Activated CD4-positive, alpha-beta T cell treated with anti-CD3 and anti-CD28 coated beads for 1 hour (primary cell): ENCODE results near the gene NEURL2.
"Not testable (repeated sequence)": the region's sequence is repeated elsewhere in the genome, so short reads cannot be mapped to it uniquely, and the experiment has no call there.

ENCODE experiments used
- DNase-seq: peaks from one replicate; pipeline ENCODE4 v3.0.0-alpha.2; 2020

The NEURL2 gene

DNA sequence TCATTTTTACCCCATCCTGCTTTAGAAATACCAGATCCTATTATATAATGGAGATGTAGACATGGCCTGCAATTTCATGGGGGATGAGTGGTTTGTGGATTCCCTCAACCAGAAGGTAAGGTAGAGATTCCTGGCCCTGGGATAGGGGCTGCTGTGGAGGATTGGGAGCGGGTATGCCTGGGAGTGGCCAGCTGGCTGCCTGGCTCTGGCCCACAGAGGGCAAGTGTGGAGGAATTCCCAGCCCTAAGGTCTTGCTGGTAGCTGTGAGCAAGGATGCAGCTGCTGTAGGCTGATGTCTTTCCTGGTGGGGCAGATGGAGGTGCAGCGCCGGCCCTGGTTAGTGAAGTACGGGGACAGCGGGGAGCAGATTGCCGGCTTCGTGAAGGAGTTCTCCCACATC lies 6.7 kb upstream of the NEURL2 start:
- DNase-seq = no peak

DNA sequence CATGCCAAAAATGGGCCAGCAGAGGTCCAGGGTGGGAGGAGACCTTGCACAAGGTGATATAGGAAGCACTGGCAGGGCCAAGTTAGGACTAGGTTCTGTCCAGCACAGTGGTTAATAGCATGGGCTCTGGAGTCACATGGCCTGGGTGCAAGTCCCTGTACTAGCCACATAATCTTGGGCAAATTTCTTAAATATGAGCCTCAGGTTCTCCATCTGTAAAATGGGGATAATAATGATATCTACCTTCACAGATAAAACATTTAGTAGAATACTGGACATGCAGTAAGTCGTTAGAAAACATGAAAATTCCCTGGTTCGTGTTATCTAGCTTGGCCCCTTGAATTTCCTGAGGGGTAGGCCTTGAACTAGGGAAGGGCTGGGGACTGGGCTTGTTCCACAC lies 6.3 kb upstream of the NEURL2 start:
- no peak for DNase-seq

DNA sequence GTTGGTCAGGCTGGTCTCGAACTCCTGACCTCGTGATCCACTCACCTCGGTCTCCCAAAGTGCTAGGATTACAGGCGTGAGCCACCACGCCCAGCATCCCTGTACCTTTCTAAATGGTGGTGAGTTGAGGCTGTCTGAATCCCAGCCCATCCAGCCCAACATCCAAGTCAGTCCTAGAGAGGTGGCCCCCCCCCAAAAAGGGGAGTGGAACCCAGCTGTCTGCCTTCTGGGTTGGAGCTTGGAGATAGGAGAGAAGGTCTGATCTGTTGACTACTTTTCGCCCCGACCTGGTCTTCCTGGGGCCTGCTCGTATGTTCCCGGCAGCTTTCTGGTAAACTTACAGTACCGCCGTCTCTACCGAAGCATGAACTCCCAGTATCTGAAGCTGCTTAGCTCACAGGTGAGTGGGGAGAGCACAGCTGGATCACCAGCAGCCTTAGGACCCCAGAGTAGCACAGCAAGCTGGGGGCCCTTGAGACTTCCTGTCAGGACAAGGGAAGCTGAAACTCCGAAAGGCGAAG lies 5.7 kb upstream of the NEURL2 start:
- DNase-seq = no peak

GRCh38 chr20:45894797-45895196 lies 3.8 kb upstream of the NEURL2 start:
- no peak for DNase-seq

- DNase-seq = no peak
Observed at GRCh38 chr20:45893831-45894230, 2.8 kb upstream of the NEURL2 start.

DNA sequence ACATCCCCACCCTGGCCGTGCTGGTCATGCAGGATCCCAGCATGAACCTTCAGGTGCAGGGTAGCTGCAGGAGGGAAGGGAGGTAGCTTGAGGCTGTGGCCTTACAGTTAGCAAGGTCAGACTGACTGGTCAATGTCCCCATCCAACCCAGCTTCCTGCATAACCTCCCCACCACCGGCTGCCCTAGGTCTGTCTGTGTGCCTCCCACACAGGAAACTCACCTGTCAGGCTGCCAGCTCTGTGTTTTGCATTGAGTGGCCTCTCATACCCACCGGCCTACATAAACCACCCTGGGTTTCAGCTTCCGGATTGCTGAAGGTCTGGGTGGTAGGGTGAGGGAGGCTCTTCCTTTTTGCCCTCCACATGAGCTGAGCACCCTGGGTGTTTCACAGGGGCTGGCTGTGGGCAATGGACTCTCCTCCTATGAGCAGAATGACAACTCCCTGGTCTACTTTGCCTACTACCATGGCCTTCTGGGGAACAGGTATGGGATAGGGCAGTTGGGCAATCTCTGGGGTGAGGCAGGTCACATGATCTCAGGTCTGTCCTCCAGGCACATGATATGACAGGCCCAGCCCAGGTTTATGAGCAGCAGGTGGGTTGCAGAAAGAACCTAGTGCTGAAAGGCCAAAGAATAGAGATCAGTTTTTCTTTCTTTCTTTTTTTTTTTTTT lies 2.0 kb upstream of the NEURL2 start:
- no peak for DNase-seq

DNA sequence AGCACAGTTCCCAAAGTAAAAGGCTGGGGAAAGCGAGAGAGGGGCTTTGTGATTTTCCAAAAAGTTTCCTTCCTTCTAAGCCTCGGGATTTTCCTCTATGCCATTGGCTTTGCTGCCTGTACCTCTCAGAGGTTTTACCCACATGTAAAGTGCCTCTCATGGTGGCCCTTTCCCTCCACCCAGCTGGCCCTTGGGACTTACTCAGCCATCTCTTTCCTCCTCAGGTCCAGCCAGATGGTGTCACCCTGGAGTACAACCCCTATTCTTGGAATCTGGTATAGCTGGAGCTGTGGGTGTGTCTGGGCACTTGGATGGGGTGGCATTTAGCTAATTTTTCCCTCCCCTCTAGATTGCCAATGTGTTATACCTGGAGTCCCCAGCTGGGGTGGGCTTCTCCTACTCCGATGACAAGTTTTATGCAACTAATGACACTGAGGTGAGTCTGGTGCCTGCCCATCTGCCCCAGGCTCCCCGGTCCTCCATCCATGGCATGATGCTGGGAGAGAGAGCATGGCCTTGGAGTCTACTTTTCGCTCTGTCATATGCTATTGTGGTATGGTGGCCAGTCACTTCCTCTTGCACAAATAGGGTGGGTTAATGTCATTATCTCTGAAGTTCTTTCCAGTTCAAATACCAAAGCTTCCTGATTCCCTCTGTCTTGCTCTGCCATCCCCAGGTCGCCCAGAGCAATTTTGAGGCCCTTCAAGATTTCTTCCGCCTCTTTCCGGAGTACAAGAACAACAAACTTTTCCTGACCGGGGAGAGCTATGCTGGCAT lies 1.2 kb upstream of the NEURL2 start:
- no peak for DNase-seq

GRCh38 chr20:45890077-45890984 lies 677 bp downstream of the NEURL2 start:
- peak; percentile 23 for DNase-seq

- DNase-seq = no peak
Observed at GRCh38 chr20:45888681-45889080, 2.3 kb downstream of the NEURL2 start.

GRCh38 chr20:45887346-45887715 lies 3.7 kb downstream of the NEURL2 start, which contains the start of gene SPATA25:
TSS of gene SPATA25 (minus strand) at chr20:45887622. CDS start at chr20:45887590, 32 bp downstream.
- no peak for DNase-seq

GRCh38 chr20:45886590-45887345 lies 4.2 kb downstream of the NEURL2 start:
- DNase-seq = no peak

GRCh38 chr20:45883100-45883469 lies 7.9 kb downstream of the NEURL2 start:
- no peak for DNase-seq

GRCh38 chr20:45882469-45883099 lies 8.4 kb downstream of the NEURL2 start:
- no peak for DNase-seq

- DNase-seq = peak; percentile 97
Observed at GRCh38 chr20:45880988-45881788, 9.8 kb downstream of the NEURL2 start, which contains the start of gene ZSWIM1. TSS of gene ZSWIM1 (plus strand) at chr20:45881227. CDS start at chr20:45882593, 1,366 bp downstream.

DNA sequence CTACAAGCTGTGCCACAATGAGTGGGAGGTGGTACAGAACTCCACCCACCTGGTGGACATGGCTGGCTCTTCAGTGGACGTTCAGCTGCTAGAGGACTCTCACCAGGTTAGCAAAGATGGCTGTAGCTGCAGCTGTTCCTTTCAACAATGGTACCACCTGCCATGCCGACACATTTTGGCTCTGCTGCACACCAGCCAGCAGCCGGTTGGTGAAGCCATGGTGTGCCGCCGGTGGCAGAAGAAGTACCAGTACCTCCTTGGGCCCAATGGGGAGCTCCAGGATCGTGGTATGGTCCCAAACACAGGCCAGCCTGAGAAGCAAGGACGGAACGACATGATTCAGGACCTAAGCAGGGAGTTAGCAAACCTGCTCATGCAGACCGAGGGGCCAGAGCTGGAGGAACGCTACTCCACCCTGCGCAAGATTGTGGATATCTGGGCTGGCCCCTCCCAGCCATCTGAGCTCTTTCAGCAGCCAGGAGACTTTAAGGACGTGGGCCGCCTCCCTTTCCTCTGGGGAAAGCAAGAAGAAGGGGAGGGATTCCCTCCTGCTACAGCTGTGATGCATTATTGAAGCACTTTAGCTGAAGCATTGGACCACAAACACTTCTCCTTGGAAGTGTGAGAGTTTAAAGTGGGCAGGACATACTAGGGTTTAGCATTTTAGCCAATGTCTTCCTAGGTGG lies 12.8 kb downstream of the NEURL2 start:
- no peak for DNase-seq

DNA sequence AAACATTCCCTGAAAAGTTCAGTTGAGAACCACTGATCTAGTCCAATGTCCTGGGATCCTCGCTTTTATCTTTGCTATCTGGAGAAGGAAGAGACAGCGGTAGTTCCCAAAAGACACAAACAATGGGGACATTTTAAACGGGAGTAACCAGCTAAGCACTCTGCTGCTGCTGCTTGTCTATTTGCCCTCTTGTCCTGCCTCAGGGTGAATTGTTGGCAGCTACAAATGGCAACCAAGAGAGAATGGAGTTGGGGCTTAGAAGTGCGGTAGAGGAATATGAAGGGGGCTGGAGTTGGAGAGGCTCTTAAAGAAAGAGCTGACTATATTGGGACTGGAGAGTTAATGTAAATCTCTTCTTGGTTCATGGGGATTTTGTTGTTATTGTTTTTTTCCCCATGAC lies 16.4 kb downstream of the NEURL2 start:
- no peak for DNase-seq

DNA sequence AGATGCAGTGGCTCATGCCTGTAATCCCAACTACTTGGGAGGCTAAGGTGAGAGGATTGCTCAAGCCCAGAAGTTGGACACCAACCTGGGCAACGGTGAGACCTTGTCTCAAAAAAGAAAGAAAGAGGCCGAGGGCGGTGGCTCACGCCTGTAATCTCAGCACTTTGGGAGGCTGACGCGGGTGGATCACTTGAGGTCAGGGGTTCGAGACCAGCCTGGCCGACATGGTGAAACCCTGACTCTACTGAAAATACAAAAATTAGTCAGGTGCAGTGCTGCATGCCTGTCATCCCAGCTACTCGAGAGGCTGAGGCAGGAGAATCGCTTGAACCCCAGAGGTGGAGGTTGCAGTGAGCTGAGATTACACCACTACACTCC lies 16.9 kb downstream of the NEURL2 start:
- not testable (repeated sequence) for DNase-seq

DNA sequence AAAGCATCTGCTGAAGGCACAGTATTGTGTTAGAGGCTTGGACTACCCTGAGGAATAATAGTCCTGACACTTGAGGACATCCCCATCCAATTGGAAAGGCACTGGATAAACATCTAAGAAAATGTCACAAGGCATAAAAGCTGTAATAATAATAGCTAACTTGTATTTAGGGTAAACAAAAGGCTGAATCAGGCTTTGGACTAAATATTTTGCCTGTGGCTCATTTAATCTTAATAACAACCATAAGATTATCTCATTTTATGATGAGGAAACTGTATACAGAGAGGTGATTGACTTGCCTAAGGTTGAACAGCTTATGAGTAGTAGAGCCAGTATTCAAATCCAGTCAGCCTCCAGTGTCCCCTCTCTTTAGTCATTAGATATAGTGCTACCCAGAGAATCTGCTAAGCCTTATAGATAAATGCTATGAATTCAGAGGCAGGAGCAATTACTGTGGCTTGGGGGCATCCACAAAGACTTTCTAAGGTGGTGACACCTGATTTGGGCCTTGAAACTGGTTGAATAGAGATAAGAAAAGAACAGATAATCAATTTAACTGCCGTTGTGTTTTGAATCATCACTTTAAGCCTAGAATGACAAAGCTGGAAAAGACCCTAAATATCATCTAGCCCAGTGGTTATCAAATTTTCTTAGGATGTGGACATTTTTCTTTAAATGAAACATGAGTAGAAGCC lies 17.5 kb downstream of the NEURL2 start:
- no peak for DNase-seq

DNA sequence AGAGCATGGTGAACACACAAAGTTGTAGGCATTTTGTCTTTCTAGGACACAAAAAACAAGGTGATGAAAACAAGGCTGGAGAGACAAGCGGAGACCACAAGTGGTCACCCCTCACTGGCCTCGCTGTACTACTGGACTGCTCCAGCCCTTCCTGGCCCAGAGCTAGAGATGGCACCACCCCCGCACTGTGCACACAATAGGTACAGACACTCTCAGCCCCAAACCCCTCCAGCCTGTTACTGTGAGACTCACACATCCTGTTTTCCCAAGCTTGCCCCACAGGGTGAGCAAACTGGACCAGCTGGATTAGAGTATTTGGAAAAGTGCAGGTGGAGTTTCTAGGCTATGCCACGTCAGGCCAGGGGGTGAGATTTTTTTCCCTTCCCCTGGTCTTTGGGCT lies 18.4 kb downstream of the NEURL2 start:
- DNase-seq = no peak

GRCh38 chr20:45867819-45868176 lies 23.2 kb downstream of the NEURL2 start:
- DNase-seq = no peak
